Measurements from ENCODE around the gene DENND5B.
"Not testable (repeated sequence)": the region's sequence is repeated elsewhere in the genome, so short reads cannot be mapped to it uniquely, and the experiment has no call there.

Gene DENND5B

DNA sequence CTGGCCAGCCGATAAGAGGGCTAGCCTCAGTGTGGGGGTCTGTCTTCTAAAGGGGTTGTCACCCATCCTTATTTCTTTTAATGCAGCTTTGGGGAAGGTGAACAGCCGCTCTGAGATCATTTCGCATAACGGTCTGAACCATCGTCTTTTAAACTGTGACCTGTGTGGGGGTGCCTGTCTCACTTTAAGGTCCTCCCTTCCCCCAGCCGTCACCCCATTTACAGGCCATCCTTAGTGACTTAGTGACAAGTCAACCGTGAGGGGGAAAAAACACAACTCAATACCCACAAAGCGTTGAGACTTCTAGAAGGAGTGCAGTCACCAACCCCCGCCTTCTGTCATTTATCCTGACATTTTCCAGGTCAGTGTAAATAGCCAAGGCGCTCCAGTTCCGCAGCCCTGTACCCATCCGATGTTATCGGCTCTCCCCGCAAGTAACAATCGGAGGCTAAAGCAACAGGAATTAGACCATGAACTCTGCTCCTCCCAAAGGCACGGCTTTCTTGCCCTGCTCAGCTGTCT, 505 bp upstream of the DENND5B start:
- peak; percentile 28 for DNase-seq (ENCODE audit: low spot score)

DNA sequence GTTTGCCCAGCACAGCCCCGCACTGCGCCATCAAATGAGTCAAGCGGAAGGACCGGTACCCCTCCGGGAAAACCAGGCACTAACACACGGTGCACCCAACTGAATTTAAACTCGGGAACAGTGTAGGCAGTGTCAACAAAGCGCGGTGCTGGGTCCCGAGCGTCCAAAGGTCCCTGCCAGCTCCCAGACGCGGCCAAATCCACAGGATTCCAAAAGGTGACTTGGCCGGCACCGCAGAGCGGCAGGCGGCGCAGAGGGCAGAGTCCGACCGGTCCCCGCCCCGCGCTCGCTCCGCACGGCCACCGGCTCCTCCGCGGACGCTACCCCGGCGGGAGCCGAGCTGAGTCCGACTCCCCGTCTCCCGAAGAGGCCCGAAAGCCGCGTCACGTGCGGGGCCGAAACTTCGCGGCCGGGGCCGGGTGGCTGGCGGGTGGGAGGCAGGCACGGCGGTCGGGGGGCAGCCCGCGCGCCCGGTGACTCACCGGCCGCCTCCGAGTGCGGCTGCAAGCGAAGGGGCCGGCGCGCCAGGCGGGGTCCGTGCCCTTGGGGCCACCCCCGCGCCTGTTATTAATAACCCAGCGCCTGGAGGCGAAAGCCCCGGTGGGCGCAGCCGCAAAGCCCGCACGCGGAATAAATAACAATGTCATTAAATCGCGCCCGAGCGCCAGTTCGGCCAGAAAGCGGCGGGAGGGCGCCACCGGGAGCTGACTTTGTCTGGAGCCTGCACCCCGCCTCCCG, 863 bp downstream of the DENND5B start:
- peak; percentile 75 for DNase-seq (ENCODE audit: low spot score)

DNA sequence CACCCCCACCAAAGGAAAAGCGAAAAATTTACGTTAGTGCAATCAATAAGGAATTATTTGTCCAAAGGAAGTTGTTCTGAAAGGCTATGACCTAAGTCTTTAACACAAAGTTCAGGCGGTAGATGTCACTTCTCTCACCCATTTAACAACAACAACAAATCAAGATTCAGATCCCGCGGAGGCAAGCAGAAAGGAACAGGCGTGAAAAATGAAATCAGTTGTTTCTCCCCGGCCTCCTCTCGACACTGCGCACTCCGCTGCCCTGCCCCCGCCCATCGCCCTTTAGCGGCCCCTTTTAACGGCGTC, 1.4 kb downstream of the DENND5B start:
- peak; percentile 76 for DNase-seq (ENCODE audit: low spot score)

DNA sequence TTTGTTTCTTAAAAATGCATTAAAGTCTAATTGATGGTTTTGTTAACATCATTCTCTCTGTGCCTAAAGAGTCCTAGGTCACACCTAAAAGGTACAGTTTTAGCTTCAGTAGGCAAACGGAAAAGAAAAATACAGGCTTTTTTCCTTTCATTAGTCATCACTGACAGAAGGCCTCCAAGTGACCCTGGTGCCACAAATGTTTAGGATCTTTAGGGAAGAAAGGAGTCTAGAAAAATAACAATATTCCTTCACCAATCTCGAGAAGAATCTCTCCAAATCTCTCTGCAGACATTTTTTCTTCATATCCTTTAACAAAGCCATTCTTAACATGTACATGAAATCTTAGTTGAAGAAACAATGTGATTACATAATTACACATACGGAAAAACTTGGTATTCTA, 2.0 kb downstream of the DENND5B start:
- DNase-seq (ENCODE audit: low spot score): no peak

DNA sequence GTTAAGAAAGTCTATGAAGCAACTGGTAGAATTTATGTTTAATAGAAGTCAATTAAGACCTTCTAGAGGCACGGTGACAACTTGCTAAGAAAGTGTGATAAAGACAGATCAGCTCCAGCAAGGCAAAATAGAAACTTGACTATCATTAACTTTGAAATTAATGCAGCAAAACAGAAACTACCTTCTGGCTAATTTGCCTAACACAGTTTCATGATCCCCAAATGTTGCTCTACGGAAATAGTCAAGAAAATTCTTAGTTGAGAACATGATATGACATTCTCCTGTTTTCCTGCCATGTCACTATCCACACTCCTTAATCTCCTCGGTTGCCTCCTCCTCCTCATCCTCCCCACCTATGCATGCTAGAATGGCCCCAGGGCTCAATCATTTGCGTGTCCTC, 4.2 kb downstream of the DENND5B start:
- DNase-seq (ENCODE audit: low spot score): no peak

DNA sequence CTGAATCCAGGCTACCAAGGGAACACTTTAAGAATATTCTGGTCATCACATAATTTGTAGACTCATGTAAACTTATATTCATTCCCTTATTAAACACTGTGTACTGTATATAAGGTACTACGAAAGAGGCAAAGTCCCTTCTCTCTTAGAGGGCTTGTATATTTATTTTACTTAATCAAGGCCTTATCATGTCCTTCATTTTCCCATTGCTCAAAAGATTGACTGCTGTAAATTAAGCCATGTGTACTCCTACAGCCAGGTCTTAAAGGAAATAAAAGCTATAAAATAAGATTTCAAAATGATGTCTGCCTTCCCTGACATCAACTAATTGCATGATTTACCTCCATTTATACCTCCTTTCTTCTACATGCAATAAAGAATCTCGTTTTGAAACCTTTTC, 5.0 kb downstream of the DENND5B start:
- DNase-seq (ENCODE audit: low spot score): no peak

DNA sequence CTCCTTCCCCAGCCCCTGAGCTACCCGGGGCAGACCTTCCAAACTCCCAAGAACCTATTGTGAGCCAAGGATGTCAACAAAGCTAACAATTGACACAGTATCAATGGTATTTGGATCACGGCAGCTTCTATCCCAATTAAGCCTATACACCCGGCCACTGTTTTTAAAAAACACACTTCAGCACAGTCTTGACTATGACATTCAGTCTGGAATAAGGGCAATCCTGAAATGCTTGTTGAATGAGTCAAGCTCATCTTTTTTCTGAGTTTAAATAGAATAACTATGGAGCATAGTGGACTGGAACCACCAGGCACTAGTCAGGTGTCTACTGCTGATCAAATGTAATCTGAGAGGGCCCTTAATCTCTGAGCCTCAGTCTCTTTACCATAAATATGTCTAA, 5.7 kb downstream of the DENND5B start:
- peak; percentile 52 for DNase-seq (ENCODE audit: low spot score)

DNA sequence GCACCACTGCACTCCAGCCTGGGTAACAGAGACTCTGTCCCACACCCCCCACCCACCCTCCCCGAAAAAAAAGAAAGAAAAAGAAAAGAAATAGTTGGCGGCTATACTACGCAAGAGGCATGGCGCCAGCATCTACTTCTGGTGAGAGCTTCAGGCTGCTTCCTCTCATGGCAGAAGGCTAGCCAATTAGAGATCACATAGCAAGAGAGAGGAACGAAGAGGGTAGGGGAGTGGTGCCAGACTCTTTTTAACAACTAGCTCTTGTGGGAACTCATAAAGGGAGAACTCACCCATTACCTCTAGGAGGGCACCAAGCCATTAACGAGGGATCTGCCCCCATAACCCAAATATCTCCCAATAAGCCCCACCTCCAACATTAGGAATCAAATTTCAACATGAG, 6.2 kb downstream of the DENND5B start:
- no peak for DNase-seq (ENCODE audit: low spot score)

DNA sequence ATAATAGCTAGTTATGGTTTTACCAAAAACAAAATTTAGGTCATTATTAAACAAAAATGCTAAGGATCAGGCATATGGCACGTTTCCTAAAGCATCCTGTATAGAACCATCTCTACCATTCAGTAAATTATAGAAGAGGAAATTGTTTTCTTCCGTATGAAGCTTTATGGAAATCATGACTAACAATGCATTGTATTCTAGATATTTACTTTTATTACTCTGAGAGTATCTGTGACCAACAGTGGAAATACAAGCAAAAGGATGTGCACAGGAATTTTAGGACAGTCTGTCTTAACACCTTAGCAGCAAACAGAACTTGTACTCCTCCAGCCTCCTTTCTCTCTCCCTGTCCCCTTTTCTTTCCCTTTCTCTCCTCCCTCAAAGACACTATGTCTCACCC, 7.1 kb downstream of the DENND5B start:
- no peak for DNase-seq (ENCODE audit: low spot score)

DNA sequence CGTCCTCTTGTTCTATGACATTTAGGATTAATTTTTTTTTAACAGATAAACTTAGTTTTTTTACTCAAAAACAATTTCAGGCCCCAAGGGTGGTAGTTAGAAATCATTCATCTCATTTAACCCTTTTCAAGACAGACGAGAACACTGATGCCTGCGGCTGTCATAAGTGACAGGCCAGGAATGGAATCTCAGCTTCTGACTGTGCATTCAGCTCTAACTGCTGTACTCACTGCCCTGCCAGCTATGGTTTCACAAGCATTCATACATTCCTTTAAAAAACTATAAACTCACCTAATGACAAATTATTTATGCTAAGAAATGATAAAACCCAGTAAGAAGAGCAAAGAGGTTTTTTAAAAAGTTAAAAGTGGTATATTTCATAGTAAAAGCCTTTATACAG, 8.8 kb downstream of the DENND5B start:
- DNase-seq (ENCODE audit: low spot score): peak; percentile 34

DNA sequence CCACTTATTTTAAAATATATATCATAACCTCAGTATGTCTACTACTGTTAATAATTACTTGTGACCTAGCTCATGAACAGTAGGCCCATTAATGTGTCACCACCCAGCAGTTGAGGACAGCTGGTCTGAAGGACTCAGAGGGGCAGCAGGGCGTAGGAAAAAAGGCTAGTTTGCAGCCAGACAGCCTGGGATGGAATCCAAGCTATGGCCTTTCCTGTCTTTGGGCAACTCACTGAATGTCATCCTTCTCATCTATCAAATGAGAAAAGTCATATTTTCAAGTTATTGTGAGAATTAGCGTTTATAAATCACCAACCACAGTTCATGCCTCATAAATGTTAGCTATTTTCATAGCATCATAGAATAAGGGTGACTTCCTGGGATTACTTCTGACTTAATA, 12.3 kb downstream of the DENND5B start:
- peak; percentile 40 for DNase-seq (ENCODE audit: low spot score)

DNA sequence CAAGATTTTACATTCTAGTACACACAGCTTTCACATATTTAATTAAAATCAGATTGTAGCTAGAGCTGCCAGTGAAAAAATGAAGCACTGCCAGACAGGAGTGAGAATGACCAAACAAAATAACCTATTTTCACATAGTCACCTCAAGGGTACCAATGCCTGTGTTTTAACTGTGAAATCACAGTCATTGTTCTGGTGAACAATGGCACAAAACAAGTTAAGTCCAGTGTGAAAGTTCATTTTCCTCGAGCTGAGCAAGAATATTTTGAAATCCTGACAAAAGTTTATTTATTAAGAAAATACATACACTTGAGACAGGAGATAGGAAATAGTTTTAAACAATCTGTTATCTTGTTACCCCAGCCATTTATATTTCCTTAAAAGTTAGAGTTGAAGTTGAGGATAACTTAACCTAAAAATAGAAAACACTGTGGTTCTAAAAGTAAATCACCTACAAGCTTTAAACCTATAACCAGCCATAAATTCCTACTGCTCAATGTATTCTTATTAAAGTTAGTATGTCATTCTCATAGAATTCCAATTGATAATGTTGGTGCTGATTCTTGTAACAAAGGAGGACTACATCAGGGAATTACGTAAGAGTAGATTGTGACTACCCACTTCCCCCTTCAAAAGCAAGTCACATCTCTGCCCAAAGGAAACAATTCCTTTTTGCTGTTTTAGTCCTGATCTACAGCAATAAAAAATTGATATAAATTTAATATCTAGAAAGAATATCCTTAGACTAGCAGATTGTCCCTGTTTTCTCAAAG, 15.9 kb downstream of the DENND5B start:
- DNase-seq (ENCODE audit: low spot score): peak; percentile 12

DNA sequence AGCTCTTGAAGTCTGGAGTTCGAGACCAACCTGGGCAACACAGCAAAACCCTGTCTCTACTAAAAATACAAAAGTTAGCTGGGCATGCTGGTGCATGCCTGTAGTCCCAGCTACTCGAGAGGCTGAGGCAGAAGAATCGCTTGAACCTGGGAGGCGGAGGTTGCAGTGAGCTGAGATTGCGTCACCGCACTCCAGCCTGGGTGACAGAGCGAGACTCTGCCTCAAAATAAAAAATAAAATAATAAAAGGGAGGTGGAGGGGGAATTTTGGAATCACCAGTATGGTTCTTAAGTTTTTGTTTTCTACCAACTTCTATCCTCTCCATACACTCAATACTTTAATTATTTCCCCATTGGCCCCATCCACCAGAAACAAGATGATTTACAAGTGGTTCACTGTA, 16.6 kb downstream of the DENND5B start:
- DNase-seq (ENCODE audit: low spot score): not testable (repeated sequence)

DNA sequence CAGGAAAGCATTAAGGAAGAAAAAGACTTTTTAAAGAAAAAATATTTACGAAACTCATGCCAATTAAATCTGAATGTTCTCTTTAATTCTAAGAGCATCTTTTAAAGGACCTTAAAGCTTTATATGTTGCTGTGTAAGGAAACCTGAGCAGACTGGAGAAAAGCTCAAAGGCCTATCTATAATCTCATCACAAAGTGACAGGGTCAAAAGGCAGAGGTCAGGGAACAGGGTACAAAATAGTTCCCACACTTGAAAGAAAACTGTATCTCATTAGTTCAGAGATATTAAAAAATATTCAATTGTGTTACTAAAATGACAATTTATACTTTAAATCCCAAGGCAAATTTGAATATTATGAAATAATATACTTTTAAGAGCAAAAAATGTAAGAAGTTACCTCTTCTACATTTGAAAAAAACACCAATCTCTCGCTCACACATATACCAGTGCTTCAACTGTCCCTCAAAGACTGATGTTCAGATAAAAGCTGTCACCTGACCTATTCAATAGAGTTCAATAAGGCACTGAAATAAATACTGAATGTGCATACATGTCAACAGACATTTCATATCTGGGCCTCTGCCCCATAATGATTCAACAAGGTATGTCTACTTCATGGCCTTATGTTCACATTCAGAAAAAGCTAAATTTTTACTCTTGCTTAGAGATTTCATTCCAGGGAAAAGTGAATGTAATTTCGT, 17.9 kb downstream of the DENND5B start:
- no peak for DNase-seq (ENCODE audit: low spot score)

DNA sequence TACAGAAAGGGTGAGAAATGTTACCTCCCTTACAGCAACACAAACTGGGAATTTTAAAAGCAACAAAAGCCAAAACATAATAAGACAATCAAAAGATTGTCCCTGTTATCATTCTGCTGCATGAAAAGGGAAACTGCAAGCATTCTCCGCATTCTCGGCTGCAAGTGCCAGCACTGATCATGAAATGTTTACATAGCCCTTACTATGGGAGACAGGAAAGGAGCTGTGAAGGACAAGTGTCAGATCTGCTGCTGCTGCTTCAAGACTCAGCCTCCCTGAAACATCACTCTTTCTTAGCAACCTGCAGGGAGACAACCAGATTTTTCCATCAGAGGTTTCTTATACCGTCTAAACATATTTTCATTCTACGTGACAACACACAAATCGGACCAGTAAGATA, 20.1 kb downstream of the DENND5B start:
- no peak for DNase-seq (ENCODE audit: low spot score)

DNA sequence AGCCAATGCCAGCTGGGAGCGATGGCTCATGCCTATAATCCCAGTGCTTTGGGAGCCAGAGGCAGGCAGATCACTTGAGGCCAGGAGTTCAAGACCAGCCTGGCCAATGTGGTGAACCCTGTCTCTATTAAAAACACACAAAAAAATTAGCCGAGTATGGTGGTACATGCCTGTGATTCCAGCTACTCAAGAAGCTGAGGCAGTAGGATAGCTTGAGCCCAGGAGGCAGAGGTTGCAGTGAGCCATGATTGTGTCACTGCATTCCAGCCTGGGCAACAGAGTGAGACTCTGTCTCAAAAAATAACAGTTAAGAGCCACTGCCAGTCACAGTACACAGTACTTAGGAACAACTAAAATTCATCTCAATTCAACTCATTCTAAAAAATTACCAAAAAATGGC, 21.4 kb downstream of the DENND5B start:
- DNase-seq (ENCODE audit: low spot score): not testable (repeated sequence)

DNA sequence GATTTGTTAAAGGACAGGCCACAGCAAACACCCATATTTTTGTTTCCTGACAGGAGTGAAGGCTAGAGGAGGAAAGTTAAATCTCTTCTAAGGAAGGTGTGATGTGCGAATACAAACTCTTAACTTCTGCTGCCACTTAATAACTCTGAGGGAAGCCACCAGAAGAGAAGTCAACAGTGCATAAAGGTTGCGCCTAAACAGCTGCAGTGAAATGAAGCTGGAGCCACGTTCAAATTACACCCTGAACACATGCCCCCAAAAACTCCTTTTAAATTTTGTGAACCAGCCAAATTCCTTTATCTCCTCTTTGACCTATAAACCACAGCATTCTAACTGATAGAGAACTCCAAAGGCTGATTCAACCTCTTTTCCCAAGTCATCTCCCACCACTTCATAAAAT, 22.4 kb downstream of the DENND5B start:
- DNase-seq (ENCODE audit: low spot score): no peak

DNA sequence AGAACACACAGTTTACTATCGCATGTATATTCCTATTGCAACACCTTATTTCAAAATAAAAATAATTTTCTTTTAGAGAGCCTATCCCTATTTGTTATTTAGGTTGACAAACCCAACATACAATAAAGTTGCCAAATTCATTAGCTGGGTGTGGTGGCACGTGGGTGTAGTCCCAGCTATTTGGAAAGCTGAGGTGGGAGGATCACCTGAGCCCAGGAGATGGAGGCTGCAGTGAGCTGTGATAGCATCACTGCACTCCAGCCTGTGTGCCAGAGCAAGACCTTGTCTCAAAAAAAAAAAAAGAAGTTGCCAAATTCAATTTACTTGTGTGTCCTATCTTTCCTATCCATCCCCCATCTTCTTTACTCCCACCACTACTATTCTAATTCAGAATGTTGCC, 23.9 kb downstream of the DENND5B start:
- DNase-seq (ENCODE audit: low spot score): no peak

DNA sequence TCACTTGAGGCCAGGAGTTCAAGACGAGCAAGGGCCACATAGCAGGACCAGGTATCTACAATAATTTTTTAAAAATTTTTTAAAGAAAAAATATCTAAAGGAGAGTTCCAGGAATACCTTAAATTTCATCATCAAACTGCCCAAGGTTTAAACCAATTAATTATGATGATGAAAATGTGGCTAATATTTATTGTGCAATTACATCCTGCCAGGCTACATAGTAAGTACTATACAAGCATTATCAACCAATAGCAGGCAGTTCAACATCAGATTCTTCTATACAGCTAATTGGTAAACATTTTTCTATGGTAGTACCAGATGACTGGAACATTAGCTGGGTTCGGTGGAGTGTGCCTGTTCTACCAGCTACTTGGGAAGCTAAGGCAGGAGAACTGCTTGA, 24.4 kb downstream of the DENND5B start:
- no peak for DNase-seq (ENCODE audit: low spot score)

DNA sequence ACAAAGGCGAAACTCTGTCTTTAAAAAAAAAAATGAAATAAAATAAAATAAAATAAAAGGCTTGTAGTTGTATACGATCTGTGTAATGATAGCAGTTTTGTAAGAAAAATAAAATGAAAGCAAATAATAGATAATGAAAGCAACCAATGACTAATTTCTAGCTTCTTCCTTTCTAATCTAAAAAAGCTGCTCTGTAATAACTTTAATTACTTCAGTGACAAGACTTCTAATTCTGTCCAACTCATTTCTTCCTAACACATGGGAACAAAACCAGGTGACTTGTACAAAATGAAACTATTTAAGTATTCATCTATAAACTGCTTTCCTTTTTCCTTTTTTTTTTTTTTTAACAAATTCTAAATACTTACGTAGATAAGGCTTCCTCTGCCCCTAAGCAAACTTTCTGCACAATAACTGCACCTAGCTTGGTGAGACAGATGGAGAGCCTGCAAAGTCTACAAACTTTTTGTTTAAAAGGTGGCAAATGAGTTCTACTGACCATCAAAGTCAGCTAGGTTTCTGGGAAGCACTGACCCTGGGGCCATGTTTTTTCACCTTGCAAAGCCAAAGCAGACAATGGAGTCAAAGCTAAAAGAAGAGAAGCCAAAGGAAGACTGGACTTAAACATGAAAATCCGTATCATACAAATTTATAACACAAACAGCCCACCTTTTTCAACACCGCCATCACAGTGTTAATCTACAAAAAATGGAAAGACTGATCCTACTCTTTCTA, 28.2 kb downstream of the DENND5B start:
- DNase-seq (ENCODE audit: low spot score): no peak

DNA sequence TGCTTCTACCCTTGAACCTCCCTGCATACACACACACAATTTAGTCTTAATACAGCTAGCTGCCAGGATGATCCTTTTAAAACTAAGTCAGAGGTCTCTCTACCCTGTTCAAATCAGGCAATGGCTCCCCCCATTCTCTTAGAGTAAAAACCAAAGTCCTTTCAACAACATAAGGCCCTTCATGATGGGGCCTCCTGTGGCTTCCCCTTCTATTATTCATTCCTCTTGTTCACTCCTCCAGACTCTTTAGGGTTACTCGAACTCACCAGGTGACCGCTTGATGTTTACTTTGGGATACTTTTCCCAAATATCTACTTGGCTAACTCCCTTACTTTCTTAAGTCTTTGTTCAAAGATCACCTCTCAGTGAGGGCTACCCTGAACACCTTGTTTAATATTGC, 30.4 kb downstream of the DENND5B start:
- DNase-seq (ENCODE audit: low spot score): no peak

DNA sequence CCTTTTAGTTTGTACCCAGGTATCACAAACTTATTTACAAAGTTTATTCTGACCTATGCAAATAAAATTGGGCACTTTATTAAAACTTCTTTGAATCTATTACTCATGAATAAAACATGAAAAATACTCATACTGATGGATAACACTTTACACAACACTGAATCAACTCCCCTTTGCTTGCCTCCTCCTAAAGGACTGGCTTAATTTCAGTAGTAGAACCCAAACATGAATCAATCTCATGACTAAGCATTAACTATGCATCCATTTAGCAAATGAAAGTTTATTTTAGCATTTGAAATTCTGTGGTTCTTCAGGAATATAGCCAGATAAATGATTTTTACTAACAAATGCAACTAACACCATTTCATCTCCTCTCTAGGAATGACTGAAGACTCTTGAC, 32.4 kb downstream of the DENND5B start:
- DNase-seq (ENCODE audit: low spot score): peak; percentile 53
